Suprapubic skin (tissue), 4 donors: ENCODE data around the gene PAQR5. TPM values are rescaled to one million over a fixed set of nuclear protein-coding genes. Genes with fewer than 3 reads are reported as not detected.

Source experiments
- DNase-seq, 2 donors: peaks; one replicate each; pipeline ENCODE4 v3.0.0-alpha.2; 2019; ENCODE audit warnings: low spot score in 2 of 2
- H3K27ac ChIP-seq: fragments of 200-600 bp; sonication (generic); one replicate; pipeline ENCODE4 v1.5.1; 2019
- H3K27me3 ChIP-seq: fragments of 200-600 bp; sonication (generic); one replicate; pipeline ENCODE4 v1.5.1; 2019
- H3K36me3 ChIP-seq: fragments of 200-600 bp; sonication (generic); one replicate; pipeline ENCODE4 v1.5.1; 2019
- H3K4me1 ChIP-seq: fragments of 200-600 bp; sonication (generic); one replicate; pipeline ENCODE4 v1.5.1; 2019
- H3K4me3 ChIP-seq: fragments of 200-600 bp; sonication (generic); one replicate; pipeline ENCODE4 v1.5.1; 2019; ENCODE audit warnings: mild to moderate bottlenecking
- H3K9me3 ChIP-seq: fragments of 200-600 bp; sonication (generic); one replicate; pipeline ENCODE4 v1.5.1; 2019
- EP300 ChIP-seq: sonication (generic); formaldehyde crosslinking; IDR thresholded peaks from one replicate; pipeline ENCODE4 v1.6.1; 2017; ENCODE audit warnings: antibody characterized with exemption
- POLR2A ChIP-seq, 2 donors: fragments of 450-650 bp; IDR thresholded peaks; one replicate each; pipeline ENCODE4 v1.6.1; 2017; ENCODE audit warnings: antibody characterized with exemption in 2 of 2, mild to moderate bottlenecking in 2 of 2, moderate library complexity in 2 of 2
- POLR2AphosphoS5 ChIP-seq, 3 donors: sonication (generic); formaldehyde crosslinking; IDR thresholded peaks; one replicate each; pipeline ENCODE4 v1.6.1; 2017; ENCODE audit warnings: antibody characterized with exemption in 3 of 3
- WGBS: methylation state at CpG from one replicate; pipeline ENCODE4 v1.1.5; 2018; 5-methylcytosine and 5-hydroxymethylcytosine counted together
- total RNA-seq, 4 donors: library from RNA; depleted of rRNA; stranded (reverse); fragments of >200 nt; gene quantifications; one replicate each; pipeline ENCODE4 v1.1.0, GENCODE V29; 2016
- TF ChIP-seq, protein P1 (sequence below), 2 donors: fragments of 200-600 bp in 1 of 2; fragments of 450-650 bp in 1 of 2; sonication (generic) in 1 of 2; IDR thresholded peaks; one replicate each; pipeline ENCODE4 v1.5.1; 2016 to 2019; ENCODE audit warnings: antibody characterized with exemption in 2 of 2, mild to moderate bottlenecking in 1 of 2, moderate library complexity in 1 of 2

PAQR5 gene
- total RNA-seq, 4 donors from 2014 or later, result 2.5 to 22.4 (median 9.3) TPM

DNA sequence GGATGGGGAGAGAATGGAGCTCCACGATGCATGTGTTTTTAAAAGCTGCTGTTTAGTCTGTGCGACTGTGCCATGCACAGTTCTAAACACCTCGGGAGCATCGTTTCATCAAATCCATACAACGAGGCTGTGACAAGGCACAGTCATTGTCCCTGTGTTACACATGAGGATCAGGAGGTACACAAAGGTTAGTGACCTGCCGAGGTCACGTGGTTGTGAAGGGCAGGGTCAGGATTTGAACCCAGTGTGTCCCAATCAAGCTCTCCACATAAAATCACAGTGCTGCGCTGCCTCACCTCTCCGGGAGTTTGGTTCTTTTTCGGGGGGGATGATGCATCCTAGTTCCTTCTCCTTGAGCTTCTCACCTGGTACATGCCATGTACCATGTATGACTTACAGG lies 96.7 kb downstream of the PAQR5 start:
- WGBS, result 93% methylated on average over 10 of the region's 10 CpGs
- H3K9me3 ChIP-seq, result no peaks in the 10 kb centered on the region

DNA sequence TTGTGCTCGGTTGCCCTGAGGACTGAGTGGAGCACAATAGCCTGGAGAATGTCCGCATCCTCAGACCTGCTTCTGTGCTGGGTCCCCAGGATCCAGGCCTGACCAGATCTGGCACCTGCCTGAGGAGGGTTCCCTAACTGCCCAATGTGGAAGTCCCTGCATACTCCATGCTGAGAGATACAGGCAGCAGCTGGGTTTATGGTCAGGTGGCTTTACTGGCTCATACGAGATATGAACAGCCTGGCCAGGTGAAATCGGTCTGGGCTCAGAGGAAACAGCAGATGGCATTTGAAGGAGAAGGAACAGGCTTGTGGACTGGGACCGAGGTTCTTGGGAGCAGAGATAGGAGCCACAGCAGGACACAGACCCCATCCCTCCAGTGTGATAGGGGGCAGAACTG lies 97.3 kb downstream of the PAQR5 start:
- 93% methylated on average over 5 of the region's 5 CpGs for WGBS
- no peak overlapping the region for H3K27ac ChIP-seq
- no peak for DNase-seq
- no peaks in the 10 kb centered on the region for H3K36me3 ChIP-seq
- peaks cover 14% of the 10 kb centered on the region for H3K4me1 ChIP-seq
- H3K27me3 ChIP-seq, result no peaks in the 10 kb centered on the region
- H3K4me3 ChIP-seq, result no peak overlapping the region
- no peaks in the 10 kb centered on the region for H3K9me3 ChIP-seq
- no peak for TF ChIP-seq POLR2A (IDR thresholded peaks at IDR 0.05)
- no peak for TF ChIP-seq EP300
- TF ChIP-seq, protein P1, sequence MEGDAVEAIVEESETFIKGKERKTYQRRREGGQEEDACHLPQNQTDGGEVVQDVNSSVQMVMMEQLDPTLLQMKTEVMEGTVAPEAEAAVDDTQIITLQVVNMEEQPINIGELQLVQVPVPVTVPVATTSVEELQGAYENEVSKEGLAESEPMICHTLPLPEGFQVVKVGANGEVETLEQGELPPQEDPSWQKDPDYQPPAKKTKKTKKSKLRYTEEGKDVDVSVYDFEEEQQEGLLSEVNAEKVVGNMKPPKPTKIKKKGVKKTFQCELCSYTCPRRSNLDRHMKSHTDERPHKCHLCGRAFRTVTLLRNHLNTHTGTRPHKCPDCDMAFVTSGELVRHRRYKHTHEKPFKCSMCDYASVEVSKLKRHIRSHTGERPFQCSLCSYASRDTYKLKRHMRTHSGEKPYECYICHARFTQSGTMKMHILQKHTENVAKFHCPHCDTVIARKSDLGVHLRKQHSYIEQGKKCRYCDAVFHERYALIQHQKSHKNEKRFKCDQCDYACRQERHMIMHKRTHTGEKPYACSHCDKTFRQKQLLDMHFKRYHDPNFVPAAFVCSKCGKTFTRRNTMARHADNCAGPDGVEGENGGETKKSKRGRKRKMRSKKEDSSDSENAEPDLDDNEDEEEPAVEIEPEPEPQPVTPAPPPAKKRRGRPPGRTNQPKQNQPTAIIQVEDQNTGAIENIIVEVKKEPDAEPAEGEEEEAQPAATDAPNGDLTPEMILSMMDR (IDR thresholded peaks at IDR 0.05), result no peak
- no peak for TF ChIP-seq POLR2AphosphoS5 (IDR thresholded peaks at IDR 0.05)

More for the DNA sequence above, 96.7 kb downstream of the PAQR5 start:
- Histone ChIP-seq H3K4me1 (peaks cover 19% of the 10 kb centered on the region), H3K27ac (no peak overlapping the region), H3K4me3 (no peak overlapping the region), H3K27me3 (no peaks in the 10 kb centered on the region), H3K36me3 (no peaks in the 10 kb centered on the region)
- TF ChIP-seq, protein P1 (IDR thresholded peaks at IDR 0.05), result no peak
- no peak for TF ChIP-seq POLR2A (IDR thresholded peaks at IDR 0.05)
- no peak for TF ChIP-seq POLR2AphosphoS5 (IDR thresholded peaks at IDR 0.05)
- TF ChIP-seq EP300, result no peak
- no peak for DNase-seq

DNA sequence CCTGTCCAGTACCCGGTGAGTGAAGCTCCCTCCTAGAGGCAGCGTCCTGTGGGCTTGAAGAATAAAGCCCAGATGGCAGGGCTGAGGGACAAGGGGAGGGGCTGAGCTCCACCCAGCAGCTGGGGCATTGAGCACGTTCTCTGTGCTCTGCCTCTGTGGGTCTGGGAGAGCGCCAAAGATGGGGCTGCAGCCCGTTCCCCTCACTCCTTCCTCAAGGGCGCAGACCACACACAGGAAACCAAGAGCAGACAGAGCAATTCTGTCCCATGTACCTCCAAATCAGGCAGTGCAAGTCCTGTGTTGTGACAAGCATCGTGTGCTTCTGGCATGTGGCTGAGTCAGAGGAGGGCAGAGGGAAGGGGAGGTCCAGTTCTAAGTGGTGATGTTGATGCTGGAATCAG lies 99.8 kb downstream of the PAQR5 start:
- peaks cover 7% of the 10 kb centered on the region for H3K4me1 ChIP-seq
- no peak for TF ChIP-seq EP300
- H3K9me3 ChIP-seq, result no peaks in the 10 kb centered on the region
- no peak overlapping the region for H3K4me3 ChIP-seq
- H3K27ac ChIP-seq, result no peak overlapping the region
- H3K27me3 ChIP-seq, result no peaks in the 10 kb centered on the region
- whole genome bisulfite sequencing, result 31% methylated on average over 7 of the region's 7 CpGs
- no peaks in the 10 kb centered on the region for H3K36me3 ChIP-seq
- DNase-seq, result no peak

DNA sequence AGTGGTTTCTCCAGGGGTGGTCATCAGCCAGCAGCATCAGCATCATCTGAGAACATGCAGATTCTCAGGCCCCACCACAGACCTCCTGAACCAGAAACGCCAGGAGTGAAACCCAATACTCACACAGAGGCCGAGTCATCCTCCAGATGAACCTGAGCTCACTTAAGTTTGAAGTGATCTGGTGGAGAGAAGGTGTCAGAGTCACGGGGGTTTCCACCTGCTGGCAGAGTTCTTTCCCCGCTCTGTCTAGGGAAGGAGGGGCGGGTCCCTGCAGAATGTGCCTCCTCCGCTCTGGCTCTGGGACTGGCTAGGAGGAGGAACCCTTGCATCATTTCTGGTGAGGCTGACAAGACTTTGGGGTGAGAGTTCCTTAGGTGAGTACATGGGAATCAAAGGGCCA lies 102.1 kb downstream of the PAQR5 start:
- no peak for DNase-seq
- H3K27me3 ChIP-seq, result no peaks in the 10 kb centered on the region
- H3K36me3 ChIP-seq, result no peaks in the 10 kb centered on the region
- TF ChIP-seq POLR2A (IDR thresholded peaks at IDR 0.05) (no peak), EP300 (no peak), POLR2AphosphoS5 (IDR thresholded peaks at IDR 0.05) (no peak)
- TF ChIP-seq, protein P1 (IDR thresholded peaks at IDR 0.05), result no peak
- no peaks in the 10 kb centered on the region for H3K9me3 ChIP-seq
- H3K4me1 ChIP-seq, result no peaks in the 10 kb centered on the region
- WGBS, result 79% methylated on average over 5 of the region's 6 CpGs
- H3K4me3 ChIP-seq, result no peak overlapping the region
- no peak overlapping the region for H3K27ac ChIP-seq

DNA sequence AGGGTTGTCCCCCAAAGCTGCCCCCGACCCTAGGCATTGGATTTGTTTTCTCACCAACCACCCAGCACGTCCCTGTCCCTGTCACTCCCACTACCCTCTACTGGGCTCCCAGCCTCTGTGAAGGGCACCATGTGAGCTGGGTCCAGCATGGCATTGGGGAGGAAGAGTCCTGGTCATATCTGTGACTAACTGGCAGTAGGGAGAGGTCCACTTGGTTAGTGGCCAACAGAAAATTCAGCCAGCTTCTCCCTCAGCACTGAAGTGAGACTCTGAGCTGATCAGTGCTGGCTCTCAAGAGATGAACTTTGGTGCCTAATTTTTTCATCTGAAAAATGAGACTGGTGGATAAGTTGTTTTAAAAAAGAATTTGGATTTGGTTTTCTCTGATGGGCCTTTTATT lies 104.1 kb downstream of the PAQR5 start:
- 91% methylated on average over 2 of the region's 2 CpGs for WGBS
- Histone ChIP-seq H3K9me3 (no peaks in the 10 kb centered on the region), H3K36me3 (no peaks in the 10 kb centered on the region), H3K4me3 (no peak overlapping the region), H3K4me1 (no peaks in the 10 kb centered on the region), H3K27ac (no peak overlapping the region), H3K27me3 (no peaks in the 10 kb centered on the region)
- TF ChIP-seq POLR2AphosphoS5 (IDR thresholded peaks at IDR 0.05), result no peak
- DNase-seq, result no peak

DNA sequence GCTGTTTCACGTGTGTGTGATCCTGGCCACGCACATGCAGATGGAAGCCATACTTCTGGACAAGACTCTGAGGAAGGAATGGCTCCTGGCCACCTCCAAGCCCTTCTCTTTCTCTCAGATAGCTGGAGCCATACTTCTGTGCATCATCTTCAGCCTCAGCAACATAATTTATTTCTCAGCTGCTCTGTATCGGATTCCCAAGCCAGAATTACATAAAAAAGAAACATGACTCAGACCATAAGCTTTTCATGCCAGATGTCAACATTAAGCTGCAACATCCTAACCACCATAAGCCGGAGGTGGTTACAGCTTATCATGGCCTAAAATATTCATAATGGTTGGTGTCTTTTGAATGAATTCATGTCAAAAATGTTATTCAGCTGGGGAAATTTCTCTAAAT lies 104.9 kb downstream of the PAQR5 start:
- TF ChIP-seq, protein P1 (IDR thresholded peaks at IDR 0.05), result no peak
- TF ChIP-seq EP300, result no peak
- TF ChIP-seq POLR2AphosphoS5 (IDR thresholded peaks at IDR 0.05), result no peak
- TF ChIP-seq POLR2A (IDR thresholded peaks at IDR 0.05), result no peak
- no peaks in the 10 kb centered on the region for H3K36me3 ChIP-seq
- no peak overlapping the region for H3K4me3 ChIP-seq
- no peak overlapping the region for H3K27ac ChIP-seq
- H3K4me1 ChIP-seq, result no peaks in the 10 kb centered on the region
- DNase-seq, result no peak
- no peaks in the 10 kb centered on the region for H3K9me3 ChIP-seq
- H3K27me3 ChIP-seq, result no peaks in the 10 kb centered on the region
- 65% methylated on average over 4 of the region's 4 CpGs for WGBS
